Stimulated activated naive CD4-positive, alpha-beta T cell treated with Interleukin-2 at 50 U/mL for 16 hours (primary cell): ENCODE results near the gene DMD.
"Not testable (repeated sequence)": the region's sequence is repeated elsewhere in the genome, so short reads cannot be mapped to it uniquely, and the experiment has no call there.

Source experiments
- DNase-seq: peaks from one replicate; lab custom pipeline; 2025; lab: John Stamatoyannopoulos, UW

The DMD gene

DNA sequence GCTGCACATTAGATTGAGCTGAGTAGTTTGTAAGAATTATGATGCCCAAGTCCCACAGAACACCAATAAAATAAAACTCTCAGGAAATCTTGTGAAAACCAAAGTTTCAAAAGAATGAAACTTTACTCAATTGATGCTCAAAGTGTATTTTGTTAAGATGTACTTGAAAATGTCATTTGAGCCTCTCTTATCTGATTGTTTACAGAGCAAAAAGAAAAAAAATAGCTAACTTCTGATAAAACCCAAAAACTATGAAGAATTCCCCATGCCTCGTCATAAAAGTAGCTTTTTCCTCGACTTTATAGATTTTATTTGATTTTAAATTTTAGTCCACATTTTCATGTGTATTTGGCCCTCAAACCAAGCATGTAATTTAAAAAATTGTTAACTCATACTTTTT is 1618.0 kb downstream of the DMD start:
- DNase-seq: no peak

DNA sequence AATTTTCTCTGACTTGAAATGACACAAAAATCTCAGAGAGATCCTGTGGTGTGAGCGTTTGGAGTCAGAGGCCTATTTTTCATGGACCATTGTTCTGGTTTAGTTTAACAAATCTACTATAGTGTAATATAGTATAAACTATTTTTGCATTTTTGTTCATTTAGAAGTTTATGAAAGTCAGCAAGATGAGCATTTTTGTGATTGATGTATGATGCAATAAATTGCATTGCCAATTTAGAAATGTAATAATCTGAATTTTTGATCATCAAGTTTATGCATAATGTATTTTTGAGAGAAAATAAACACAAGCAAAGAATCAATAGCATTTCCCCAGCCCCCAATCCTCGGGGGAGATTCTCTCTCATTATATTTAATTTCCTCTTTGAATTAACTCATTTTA is 1620.0 kb downstream of the DMD start:
- DNase-seq: no peak

DNA sequence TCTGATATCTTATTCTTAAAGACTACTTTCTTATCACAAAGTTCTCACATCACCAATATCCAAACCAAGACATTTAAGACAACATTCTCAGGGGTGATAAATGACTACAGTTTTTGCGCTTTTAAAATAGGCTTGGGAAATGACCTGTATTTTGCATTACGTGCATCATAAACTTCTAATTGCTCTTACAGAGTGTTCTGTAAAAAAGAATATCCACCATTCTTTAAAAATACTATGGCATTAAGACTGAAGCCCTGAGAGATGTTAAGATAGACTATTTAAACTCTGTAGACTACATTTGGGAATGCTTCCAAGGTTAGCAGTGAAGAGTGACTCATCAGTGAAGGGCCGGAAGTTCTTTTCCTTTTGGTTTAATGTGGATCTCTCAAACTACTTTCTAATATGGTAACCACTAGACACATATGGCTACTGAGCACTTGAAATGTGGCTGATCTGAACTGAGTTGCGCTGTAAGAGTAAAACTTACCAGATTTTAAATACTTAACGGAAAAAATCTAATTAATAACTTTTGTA is 1620.7 kb downstream of the DMD start:
- no peak for DNase-seq

DNA sequence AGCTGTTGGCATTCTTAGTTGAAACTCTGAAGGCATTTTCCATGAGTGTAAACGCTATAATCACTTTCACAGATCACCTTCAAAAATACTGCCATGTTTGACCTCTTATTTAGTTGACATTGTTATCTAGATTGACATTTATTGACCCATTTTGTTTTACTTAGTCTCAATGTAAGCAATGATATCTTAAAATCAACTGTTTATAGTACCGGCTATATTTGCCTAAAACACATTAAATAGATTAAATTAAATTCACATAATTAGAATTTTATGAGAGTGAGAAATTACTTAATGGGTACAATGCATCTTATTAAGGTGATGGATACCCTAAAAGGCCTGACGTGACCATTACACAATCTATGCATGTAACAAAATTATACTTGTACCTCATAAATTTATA is 1621.8 kb downstream of the DMD start:
- DNase-seq: no peak

DNA sequence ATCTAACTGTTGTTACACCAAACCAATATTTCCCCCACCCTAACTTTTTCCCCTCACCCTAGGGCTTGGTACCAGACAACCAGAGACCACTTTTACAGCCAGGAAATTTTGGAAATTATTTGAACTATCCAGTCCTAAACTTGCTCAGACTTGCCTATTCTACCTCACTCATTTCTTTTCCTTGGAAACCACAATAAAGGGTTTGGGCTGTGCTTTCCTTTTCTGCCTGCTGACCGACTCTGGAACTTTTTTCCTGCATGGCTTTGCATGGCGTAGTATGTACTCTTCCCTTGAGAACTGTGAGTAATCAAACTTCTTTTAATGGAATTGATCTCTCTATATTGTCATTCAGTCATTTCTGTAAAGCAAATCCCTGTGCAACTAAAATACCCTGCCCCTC is 1623.0 kb downstream of the DMD start:
- DNase-seq: no peak

DNA sequence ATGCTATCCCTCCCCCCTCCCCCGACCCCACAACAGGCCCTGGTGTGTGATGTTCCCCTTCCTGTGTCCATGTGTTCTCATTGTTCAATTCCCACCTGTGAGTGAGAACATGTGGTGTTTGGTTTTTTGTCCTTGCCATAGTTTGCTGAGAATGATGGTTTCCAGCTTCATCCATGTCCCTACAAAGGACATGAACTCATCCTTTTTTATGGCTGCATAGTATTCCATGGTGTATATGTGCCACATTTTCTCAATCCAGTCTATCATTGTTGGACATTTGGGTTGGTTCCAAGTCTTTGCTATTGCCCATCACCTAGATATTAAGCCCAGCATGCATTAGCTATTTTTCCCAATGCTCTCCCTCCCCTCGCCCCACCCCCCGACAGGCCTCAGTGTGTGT is 1627.5 kb downstream of the DMD start:
- DNase-seq: not testable (repeated sequence)

DNA sequence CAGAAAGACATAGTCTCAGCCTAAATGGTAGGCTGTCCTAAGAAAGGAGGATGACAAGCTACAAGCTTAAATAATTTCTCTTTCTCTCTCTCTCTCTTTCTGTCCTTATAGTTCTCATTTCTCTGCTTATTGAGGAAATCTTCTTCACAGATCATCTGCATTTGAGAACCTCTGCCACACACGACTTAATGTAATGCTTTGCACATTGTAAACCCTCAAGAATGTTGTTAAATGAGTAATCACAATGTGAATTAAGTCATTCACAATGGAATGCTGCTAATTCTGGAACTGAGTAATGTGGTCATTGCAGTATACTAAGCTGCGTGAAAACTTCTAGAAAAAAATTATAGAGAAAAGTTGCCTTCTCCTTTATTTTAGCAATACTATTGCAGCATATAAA is 1630.6 kb downstream of the DMD start:
- DNase-seq: no peak

DNA sequence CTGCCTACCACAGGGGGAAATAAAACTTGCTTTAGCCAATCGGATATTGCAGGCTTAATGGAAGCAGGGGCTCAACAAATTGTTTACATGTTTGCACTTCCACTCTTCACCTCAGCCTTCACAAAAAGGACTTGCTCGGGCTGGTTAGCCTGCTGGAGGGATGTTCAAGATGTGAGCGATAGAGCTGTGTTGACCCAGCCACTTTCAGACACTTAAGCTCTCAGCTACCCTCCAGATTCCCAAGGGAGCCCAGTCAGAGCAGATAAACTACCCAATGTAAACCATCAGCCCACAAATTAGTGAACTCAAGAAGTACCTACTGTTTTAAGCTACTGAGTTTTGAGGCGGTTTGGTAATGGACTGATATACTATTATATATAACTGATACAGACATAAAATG is 1631.1 kb downstream of the DMD start:
- DNase-seq: no peak

DNA sequence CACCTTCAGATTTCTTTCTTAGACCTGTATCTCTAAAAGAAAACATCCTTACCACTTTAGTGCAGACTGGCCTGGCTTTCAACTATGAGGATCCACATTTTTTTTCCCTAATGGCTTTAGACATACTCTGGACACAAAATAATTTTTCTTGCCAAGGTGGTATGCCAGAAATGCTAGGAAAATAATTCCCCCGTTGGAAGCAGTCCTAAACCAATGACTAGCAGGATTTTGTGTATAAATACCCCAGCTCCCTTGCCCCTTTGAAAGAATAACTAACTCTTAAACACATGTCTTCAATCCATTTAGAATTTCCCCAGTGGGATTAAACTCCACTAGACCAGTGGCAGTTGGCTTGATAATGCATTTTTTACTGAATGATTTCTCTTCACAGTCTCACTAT is 1639.0 kb downstream of the DMD start:
- no peak for DNase-seq

DNA sequence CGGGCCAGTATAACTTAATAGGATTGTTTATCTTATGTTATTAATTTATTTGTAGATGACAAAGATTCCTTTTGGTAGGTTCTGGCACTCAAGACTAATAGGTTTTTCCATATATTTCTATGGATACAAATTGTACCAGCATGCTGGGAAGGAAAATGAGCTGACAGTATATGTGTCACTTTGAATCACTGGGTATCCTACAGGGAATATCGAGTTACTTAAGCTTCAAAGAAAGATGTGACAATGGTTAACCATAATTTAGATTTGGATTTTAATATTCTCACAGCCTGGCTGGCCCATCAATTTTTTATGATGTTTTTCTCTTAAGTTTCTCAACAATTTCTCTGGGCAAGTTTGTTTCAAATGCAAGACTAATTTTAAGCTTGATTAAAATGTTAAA is 1640.7 kb downstream of the DMD start:
- DNase-seq: no peak

DNA sequence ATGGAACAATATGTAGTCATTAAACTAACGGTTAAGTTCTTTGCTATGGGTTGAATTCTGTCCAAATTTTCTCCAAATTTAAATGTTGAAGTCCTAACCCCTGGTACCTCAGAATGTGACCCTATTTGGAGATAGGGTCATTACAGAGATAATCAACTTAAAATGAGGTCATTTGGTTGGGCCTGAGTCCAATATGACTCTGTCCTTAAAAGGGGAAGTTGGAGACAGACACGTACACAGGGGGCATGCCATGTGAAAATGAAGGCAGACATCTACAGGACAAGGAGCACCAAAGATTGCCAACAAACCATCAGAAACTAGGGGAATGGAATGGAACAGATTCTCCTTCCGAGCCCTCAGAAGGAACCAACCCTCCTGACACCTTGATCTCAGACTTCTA is 1647.6 kb downstream of the DMD start:
- no peak for DNase-seq

DNA sequence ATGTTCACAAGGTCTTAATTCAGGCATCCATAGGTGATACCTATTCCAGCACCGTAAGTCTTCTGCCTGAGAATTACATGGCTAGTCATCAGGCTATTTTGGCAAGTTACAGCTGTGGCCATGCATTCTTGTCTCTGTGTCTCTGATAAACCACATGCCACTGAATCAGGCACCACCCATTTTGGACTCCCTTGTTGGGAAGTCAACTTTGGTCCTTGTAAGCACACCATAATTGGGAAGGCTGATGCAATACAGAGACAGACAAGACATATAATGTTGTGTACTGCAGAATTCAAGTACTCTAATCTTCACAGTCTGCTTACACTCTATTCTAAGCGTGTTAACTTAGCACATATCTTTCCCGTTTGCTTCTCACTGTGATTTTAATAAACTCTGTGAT is 1655.8 kb downstream of the DMD start:
- no peak for DNase-seq

DNA sequence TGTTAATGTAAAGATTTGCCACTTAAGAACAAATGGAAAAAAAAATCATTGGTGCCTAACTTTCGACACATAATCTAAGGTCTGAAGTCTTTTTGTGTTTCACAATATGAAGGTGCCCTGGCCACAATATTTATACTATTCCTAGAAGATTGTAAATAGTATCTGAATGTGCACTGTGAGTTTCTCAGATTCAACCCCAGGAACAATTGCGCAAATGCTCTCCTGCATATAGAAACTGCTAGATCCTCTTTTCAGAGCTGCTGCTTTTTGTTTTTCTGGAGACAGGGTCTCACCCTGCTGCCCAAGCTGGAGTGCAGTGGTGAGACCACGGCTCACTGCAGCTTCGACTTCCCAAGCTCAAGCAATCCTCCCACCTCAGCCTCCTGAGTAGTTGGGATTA is 1659.4 kb downstream of the DMD start:
- no peak for DNase-seq

DNA sequence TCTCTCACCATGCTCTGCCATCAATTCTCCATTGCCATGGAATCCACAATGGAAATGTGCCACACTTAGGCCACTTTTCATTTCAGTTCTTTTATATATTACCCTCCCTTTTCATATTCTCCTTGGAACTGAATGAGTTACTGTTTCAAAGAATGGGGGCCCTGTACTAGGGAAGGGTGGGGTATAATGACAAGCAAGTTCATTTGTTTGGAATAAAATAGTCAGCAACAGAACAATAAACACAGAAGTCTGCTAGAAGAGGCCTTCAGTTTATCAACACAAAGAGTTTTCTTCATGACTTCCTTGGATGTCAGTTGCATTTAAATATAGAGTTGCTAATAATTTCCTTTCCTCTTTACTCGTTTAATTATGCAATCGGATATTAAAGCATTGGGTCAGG is 1661.2 kb downstream of the DMD start:
- DNase-seq: no peak

DNA sequence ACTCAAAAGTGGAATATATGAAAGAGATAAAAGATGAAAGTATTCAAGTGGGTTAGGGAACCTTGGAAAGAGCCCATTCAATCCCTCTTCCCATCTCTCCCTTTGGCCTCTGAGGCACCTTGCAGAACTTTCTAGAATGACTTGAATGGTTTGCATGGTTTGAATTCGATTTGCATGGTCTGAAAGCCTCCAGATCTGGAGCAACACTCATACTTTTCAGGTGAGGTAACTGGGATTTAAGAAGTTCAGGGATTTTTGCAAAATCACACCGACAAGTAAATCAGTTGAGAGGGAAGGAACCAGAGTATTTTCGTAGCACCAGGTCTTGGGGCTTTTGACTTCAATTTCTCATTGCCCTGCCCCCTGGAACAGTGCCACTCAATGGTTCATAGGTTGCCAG is 1663.5 kb downstream of the DMD start:
- DNase-seq: no peak

DNA sequence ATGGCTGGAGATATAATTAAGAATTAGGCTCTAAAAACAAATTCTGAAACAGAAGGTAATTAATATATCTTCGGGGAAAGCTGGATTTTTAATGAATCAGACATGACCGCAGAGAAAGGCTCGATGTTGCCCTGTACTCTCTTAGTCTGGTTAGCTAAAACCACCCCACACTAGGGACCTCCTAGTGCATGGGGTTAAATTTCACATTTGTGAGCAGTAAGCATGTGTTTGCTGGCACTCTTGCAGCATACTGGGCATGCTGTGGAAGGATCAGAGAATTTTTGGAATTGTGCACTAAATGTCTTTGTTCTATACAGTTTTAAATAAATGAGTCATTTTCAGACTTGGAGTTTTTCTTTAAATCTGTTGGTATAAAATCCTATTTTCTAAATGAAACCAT is 1663.9 kb downstream of the DMD start:
- DNase-seq: no peak

DNA sequence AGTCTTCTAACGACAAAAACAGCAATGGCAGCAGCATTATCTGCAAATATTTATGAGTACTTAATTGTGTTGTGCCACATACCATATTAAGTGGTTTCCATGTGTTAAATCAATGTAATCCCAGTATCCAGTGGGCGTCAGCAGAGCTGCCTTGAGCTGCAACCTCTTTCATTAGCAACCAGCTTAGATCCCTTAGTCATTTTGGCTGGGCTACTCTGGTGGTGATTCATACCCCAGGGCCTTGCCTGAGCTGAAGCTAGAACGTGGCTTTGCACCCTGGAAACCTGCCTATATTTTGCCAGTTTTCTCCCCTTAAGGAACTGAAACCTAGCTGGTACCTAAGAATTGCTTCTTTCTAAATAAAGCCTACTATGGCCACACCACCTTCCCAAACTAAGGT is 1665.2 kb downstream of the DMD start:
- no peak for DNase-seq

DNA sequence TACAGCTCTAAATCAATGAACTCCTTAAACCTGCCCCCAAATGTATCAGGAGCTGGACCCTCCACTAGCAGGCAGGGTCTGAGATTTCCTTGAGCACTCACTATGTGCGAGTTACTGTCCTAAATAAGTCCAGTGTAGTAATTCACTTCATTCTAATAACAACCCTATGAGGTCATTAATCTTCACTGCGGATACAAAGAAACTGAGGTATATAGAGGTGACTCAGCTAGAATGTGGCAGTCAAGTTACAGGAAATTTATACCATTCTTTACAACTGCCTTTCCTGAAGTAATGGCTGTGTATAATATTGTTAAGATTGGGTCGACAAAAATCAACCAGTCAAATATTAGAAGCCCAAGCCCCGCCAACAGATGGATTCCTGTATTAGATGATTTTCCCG is 1665.6 kb downstream of the DMD start:
- DNase-seq: no peak

DNA sequence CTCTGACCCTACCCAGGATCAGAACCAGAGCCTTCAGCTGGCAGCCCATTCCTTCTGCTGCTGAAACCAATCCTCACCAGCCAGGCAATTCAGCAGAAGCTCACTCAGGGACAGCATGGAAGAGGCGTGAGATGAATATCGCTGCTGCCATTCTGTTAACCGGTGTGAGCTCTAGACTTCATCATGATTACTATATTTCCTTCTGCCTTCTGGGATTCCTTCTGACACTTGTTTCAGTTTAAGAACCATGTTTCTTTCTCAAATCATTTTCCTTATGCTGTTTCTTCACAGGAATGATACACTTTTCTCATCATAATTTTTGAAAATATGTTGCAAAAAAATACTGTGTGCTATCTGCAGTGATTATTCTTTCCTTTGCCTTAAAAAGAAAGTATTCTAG is 1666.2 kb downstream of the DMD start:
- no peak for DNase-seq

DNA sequence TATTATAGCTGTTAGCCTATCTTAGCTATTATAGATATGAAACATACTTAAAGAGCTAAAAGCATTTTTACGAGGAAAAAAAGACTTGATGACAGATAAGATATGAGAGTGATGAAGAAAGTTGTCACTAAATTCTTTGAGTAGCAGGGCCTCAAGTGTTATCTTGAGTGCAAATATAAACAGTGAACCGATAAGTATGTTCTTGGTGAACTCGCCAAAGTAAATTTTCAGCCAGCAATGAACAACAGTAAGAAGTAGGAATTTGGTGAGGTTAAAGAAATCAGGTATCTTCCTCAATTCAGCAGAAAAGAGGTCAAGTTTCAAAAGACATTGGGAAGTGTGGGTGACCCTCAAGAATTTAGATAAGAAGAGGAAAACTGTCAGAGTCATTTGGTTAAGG is 1667.7 kb downstream of the DMD start:
- no peak for DNase-seq

DNA sequence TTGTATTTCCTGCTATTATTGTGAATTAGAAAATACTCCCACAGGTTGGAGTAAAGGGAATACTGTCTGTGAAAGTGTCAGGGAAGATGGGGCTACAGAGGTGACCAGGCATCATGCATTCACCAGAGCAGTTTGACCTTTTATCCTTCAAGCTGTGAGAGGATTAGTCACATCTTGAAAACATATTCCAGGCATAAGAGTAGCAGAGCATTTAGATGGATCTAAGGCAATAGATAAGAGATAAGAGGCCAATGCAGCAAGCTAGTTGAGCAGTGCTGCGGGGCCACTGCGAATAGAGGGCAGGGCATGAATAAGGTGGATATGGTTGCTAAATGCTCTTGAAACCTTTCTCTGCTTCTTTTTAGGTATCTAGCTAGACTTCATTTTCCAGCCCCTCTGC is 1668.8 kb downstream of the DMD start:
- no peak for DNase-seq

DNA sequence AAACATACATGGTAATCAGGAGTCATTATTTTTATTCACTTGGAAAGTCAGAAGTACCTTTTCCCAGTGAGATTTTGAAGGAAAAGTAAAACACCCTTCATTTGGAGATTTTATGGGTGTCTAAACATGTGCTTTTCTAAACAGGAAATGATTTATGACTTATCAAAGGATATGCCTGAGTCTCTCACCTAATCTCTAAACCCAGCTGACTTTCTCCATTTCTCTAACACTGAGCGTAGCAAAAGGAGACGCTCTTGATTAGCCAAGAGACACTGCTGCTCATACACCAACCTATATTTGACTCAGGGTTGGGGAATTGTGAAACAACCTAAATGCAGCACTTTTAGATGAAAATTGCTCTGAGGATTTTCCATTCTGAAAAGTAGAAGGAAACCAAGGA is 1671.0 kb downstream of the DMD start:
- DNase-seq: no peak

DNA sequence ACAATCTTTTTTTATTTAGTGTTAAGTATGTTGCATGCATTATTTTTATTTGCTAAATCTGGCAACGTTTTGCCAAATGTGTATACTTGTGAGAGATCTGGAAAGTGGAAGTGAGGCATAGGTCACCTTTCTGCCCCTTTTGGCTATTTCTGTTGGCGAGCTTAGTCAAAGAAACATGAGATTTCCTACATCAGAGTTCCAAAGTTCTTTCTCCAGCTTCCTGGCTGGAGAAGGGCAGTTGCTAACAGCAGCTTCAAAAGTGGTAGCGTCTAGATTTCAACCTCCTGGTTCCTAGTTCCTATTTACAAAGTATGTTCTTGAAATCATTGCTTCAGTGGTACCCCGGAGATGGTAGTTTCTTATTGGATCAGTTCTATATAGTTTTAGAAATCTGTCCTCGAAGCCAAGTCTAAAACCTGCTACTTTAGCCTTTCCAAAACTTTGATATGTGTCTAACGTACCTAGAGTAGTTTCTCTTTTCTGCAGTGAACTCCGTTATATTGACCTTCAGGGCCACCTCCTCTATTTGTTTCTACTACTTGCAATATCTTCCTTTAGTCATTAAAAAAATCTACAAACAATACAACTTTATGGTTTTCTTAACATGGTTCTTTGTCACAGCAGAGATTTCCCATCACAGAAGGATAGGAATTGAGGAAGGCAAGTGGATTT is 1683.8 kb downstream of the DMD start:
- DNase-seq: no peak

DNA sequence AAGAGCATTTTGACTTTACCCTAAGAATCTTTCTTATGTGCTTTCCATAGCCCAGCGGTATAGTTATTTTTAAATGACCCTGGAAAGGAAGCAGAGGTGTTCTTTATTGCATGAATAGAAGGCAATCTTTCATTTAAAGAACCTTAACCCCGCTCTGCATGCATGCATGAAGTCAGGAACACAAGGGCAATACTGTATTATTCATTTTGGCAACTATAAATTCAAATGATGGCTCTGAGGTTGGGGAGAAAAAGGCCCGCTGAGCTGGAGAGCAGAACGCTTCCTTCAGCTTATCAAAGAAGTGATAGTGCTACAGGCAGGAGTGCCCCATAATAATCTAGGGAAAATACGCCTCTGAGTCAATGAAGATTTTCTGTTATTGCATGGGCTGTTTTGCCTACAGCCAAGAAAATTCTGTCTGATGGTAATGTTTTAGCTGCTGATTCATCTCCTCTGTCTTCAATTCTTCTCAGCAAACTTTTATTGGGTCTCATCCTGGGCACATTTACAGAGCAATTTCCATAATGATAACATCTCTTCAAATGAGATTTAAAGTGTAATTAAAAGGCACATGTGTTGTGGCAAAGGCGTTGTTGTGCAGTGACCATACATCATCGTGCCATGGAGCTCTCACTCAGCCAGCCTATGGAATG is 1687.3 kb downstream of the DMD start:
- DNase-seq: no peak
